Measurements from ENCODE around the gene ADCY6. TPM values are rescaled to one million over a fixed set of nuclear protein-coding genes. Genes with fewer than 3 reads are reported as not detected.

Gene ADCY6
- total and polyA plus RNA-seq, 12 donors: 35.3 to 144 (median 121) TPM

GRCh38 chr12:48831257-48831656 is 42.4 kb upstream of the ADCY6 start:
- no peaks in the 10 kb centered on the region for H3K4me1 ChIP-seq
- intact Hi-C loops (cut with DNase I): no loop called here
- 88 to 91% methylated on average over 6 of the region's 6 CpGs for WGBS, 2 donors
- no peak overlapping the region for H3K4me3 ChIP-seq
- H3K9me3 ChIP-seq: no peaks in the 10 kb centered on the region
- DNase-seq (no peak), ATAC-seq (no peak)
- no peak for TF ChIP-seq CTCF (IDR thresholded peaks at IDR 0.05)
- H3K27me3 ChIP-seq: no peaks in the 10 kb centered on the region
- H3K27ac ChIP-seq: no peak overlapping the region
- H3K36me3 ChIP-seq: peaks cover 7 to 100% (median 70%) of the 10 kb centered on the region in 9 donors

GRCh38 chr12:48828841-48829575 is 40.1 kb upstream of the ADCY6 start:
- 91% methylated on average over 16 of the region's 16 CpGs for WGBS, 2 donors
- H3K36me3 ChIP-seq: peaks cover 7 to 100% (median 54%) of the 10 kb centered on the region in 9 donors
- DNase-seq (no peak), ATAC-seq (no peak)
- H3K4me3 ChIP-seq: no peak overlapping the region
- H3K9me3 ChIP-seq: no peaks in the 10 kb centered on the region
- no peak overlapping the region for H3K27ac ChIP-seq
- intact Hi-C loops (cut with DNase I): no loop called here
- H3K4me1 ChIP-seq: no peaks in the 10 kb centered on the region
- no peaks in the 10 kb centered on the region for H3K27me3 ChIP-seq
- TF ChIP-seq CTCF (IDR thresholded peaks at IDR 0.05): no peak

- DNase-seq (no peak), ATAC-seq (no peak)
- Histone ChIP-seq H3K27me3 (no peaks in the 10 kb centered on the region), H3K36me3 (peaks cover 7 to 100% (median 48%) of the 10 kb centered on the region in 9 donors), H3K4me1 (no peaks in the 10 kb centered on the region), H3K4me3 (no peak overlapping the region), H3K27ac (no peak overlapping the region), H3K9me3 (no peaks in the 10 kb centered on the region)
- intact Hi-C loops (cut with DNase I): no loop called here
- 40 to 54% methylated on average over 2 of the region's 2 CpGs for WGBS, 2 donors
- TF ChIP-seq CTCF (IDR thresholded peaks at IDR 0.05): no peak
Observed at GRCh38 chr12:48828293-48828692, 39.4 kb upstream of the ADCY6 start.

DNA sequence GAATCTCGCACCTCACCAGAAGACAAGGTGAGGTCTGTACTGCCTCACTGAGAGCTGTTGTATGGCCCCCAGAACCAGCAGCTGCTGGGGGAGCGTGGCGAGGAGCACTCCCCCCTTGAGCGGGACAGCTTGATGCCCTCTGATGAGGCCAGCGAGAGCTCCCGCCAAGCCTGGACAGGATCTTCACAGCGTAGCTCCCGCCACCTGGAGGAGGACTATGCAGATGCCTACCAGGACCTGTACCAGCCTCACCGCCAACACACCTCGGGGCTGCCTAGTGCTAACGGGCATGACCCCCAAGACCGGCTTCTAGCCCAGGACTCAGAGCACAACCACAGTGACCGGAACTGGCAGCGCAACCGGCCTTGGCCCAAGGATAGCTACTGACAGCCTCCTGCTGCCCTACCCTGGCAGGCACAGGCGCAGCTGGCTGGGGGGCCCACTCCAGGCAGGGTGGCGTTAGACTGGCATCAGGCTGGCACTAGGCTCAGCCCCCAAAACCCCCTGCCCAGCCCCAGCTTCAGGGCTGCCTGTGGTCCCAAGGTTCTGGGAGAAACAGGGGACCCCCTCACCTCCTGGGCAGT is 38.7 kb upstream of the ADCY6 start:
- DNase-seq: no peak
- TF ChIP-seq CTCF (IDR thresholded peaks at IDR 0.05): no peak
- no peak for ATAC-seq
- Histone ChIP-seq H3K4me3 (no peak overlapping the region), H3K4me1 (no peaks in the 10 kb centered on the region), H3K27me3 (no peaks in the 10 kb centered on the region), H3K9me3 (no peaks in the 10 kb centered on the region), H3K27ac (no peak overlapping the region), H3K36me3 (peaks cover under 1 to 96% (median 42%) of the 10 kb centered on the region in 9 donors)
- WGBS, 2 donors: 93 to 96% methylated on average over 17 of the region's 17 CpGs
- intact Hi-C loops (cut with DNase I): no loop called here
